Liver (tissue), 9 donors: Measurements from ENCODE around the gene USP2. TPM values are rescaled to one million over a fixed set of nuclear protein-coding genes. Genes with fewer than 3 reads are reported as not detected.

Experiments used
- DNase-seq: peaks from one replicate; pipeline ENCODE4 v3.0.0-alpha.2; 2017; ENCODE audit warnings: low spot score
- H3K27ac ChIP-seq, 2 donors: one replicate each; pipeline ENCODE4 v1.7.0; 2013; ENCODE audit warnings: inconsistent platforms in 2 of 2, low read length in 2 of 2, control low read depth in 1 of 2, low read depth in 1 of 2, mild to moderate bottlenecking in 1 of 2
- H3K27me3 ChIP-seq, 4 donors: one replicate each; pipeline versions ENCODE4 v1.6.1 to v1.7.0; 2013; ENCODE audit warnings: low read length in 3 of 4, inconsistent platforms in 1 of 4, mild to moderate bottlenecking in 1 of 4, moderate library complexity in 1 of 4; ENCODE audit not compliant: control insufficient read depth in 4 of 4, insufficient read depth in 4 of 4
- H3K36me3 ChIP-seq, 4 donors: one replicate each; pipeline versions ENCODE4 v1.6.1 to v1.7.0; 2013; ENCODE audit warnings: low read length in 3 of 4, mild to moderate bottlenecking in 3 of 4, low read depth in 1 of 4, moderate library complexity in 1 of 4; ENCODE audit not compliant: control insufficient read depth in 4 of 4, insufficient read depth in 3 of 4
- H3K4me1 ChIP-seq, 4 donors: one replicate each; pipeline versions ENCODE4 v1.6.1 to v1.7.0; 2013; ENCODE audit warnings: low read length in 3 of 4, mild to moderate bottlenecking in 3 of 4, moderate library complexity in 1 of 4; ENCODE audit not compliant: control insufficient read depth in 4 of 4, insufficient read depth in 4 of 4
- H3K4me3 ChIP-seq, 3 donors: one replicate each; pipeline versions ENCODE4 v1.6.1 to v1.7.0; 2013; ENCODE audit warnings: low read length in 3 of 3, control low read depth in 1 of 3, low read depth in 1 of 3, mild to moderate bottlenecking in 1 of 3
- H3K9ac ChIP-seq, 2 donors: one replicate each; pipeline ENCODE4 v1.7.0; 2013; ENCODE audit warnings: low read length in 2 of 2, mild to moderate bottlenecking in 2 of 2, moderate library complexity in 2 of 2, control low read depth in 1 of 2, low read depth in 1 of 2
- H3K9me3 ChIP-seq, 4 donors: one replicate each; pipeline versions ENCODE4 v1.6.1 to v1.7.0; 2013; ENCODE audit warnings: low read length in 3 of 4; ENCODE audit not compliant: control insufficient read depth in 4 of 4
- EGR1 ChIP-seq, 2 donors: IDR thresholded peaks; 2 replicates each; pipeline ENCODE4 v1.6.1; 2016 to 2018; ENCODE audit warnings: antibody characterized with exemption in 2 of 2, low read depth in 2 of 2
- FOXA1 ChIP-seq: IDR thresholded peaks from 2 replicates; pipeline ENCODE4 v1.6.1; 2016; ENCODE audit warnings: antibody characterized with exemption
- FOXA2 ChIP-seq: IDR thresholded peaks from 2 replicates; pipeline ENCODE4 v1.6.1; 2016; ENCODE audit warnings: antibody characterized with exemption
- GABPA ChIP-seq, 2 donors: IDR thresholded peaks in 1 of 2; conservative IDR thresholded peaks in 1 of 2; 2 replicates each; pipeline ENCODE4 v1.6.1; 2016; ENCODE audit warnings: antibody characterized with exemption in 2 of 2, mild to moderate bottlenecking in 1 of 2, moderate library complexity in 1 of 2
- HNF4A ChIP-seq, 2 donors: conservative IDR thresholded peaks; 2 replicates each; pipeline ENCODE4 v1.6.1; 2016; ENCODE audit warnings: antibody characterized with exemption in 2 of 2, mild to moderate bottlenecking in 2 of 2
- HNF4G ChIP-seq: IDR thresholded peaks from 2 replicates; pipeline ENCODE4 v1.6.1; 2016; ENCODE audit warnings: antibody characterized with exemption
- JUND ChIP-seq, 2 donors: IDR thresholded peaks; 2 replicates each; pipeline ENCODE4 v1.6.1; 2016; ENCODE audit warnings: antibody characterized with exemption in 2 of 2
- NR2F2 ChIP-seq: IDR thresholded peaks from 2 replicates; pipeline ENCODE4 v1.6.1; 2016; ENCODE audit warnings: antibody characterized with exemption
- RAD21 ChIP-seq, 2 donors: IDR thresholded peaks; 2 replicates each; pipeline ENCODE4 v1.6.1; 2016; ENCODE audit warnings: antibody characterized with exemption in 2 of 2, mild to moderate bottlenecking in 2 of 2
- RXRA ChIP-seq, 2 donors: IDR thresholded peaks; 2 replicates each; pipeline ENCODE4 v1.6.1; 2017 to 2018; ENCODE audit warnings: antibody characterized with exemption in 2 of 2, mild to moderate bottlenecking in 1 of 2
- SP1 ChIP-seq: IDR thresholded peaks from 2 replicates; pipeline ENCODE4 v1.6.1; 2018; ENCODE audit warnings: antibody characterized with exemption, mild to moderate bottlenecking
- TAF1 ChIP-seq: conservative IDR thresholded peaks from 2 replicates; pipeline ENCODE4 v1.6.1; 2016; ENCODE audit warnings: antibody characterized with exemption, mild to moderate bottlenecking
- YY1 ChIP-seq: IDR thresholded peaks from 2 replicates; pipeline ENCODE4 v1.6.1; 2016; ENCODE audit warnings: antibody characterized with exemption, mild to moderate bottlenecking
- WGBS: extraction: QIAGEN DNeasy Blood & Tissue Kit; methylation state at CpG from one replicate; pipeline ENCODE4 v1.1.7; 2013; 5-methylcytosine and 5-hydroxymethylcytosine counted together
- polyA plus RNA-seq, 2 donors: library from polyadenylated mRNA; stranded (reverse) in 1 of 2; unstranded in 1 of 2; fragments of 200-250 nt in 1 of 2; fragments of >200 nt in 1 of 2; fragmentation: Nextera tagmentation in 1 of 2; extraction: Ambion mirVana in 1 of 2; gene quantifications; one replicate each; pipeline versions ENCODE4 v1.2.1 to v1.2.3, GENCODE V29; 2013 to 2015
- total RNA-seq, 2 donors: library from RNA; depleted of rRNA; stranded (reverse); fragments of >200 nt; gene quantifications; one replicate each; pipeline ENCODE4 v1.2.3, GENCODE V29; 2014
- TF ChIP-seq, protein P1 (sequence below): fragments of 150-350 bp; IDR thresholded peaks from 2 replicates; pipeline ENCODE4 v1.5.1; 2017; ENCODE audit warnings: improper control_type of control experiment, low read depth, low read length; ENCODE audit not compliant: missing input control
- TF ChIP-seq, protein P2 (sequence below): IDR thresholded peaks from 2 replicates; pipeline ENCODE4 v1.6.1; 2016; ENCODE audit warnings: antibody characterized with exemption
- TF ChIP-seq, protein P3 (sequence below): IDR thresholded peaks from 2 replicates; pipeline ENCODE4 v1.6.1; 2016; ENCODE audit warnings: antibody characterized with exemption
- TF ChIP-seq, protein P4 (sequence below): IDR thresholded peaks from 2 replicates; pipeline ENCODE4 v1.6.1; 2016; ENCODE audit warnings: antibody characterized with exemption, mild to moderate bottlenecking
- TF ChIP-seq, protein P5 (sequence below): IDR thresholded peaks from 2 replicates; pipeline ENCODE4 v1.6.1; 2016; ENCODE audit warnings: antibody characterized with exemption
- donor health status: healthy.
- donor health status: healthy.
- donor health status: healthy.
- donor health status: healthy.
- donor health status: healthy.

The USP2 gene
- total and polyA plus RNA-seq, 4 donors: 0.65 to 4.4 (median 2.1) TPM

DNA sequence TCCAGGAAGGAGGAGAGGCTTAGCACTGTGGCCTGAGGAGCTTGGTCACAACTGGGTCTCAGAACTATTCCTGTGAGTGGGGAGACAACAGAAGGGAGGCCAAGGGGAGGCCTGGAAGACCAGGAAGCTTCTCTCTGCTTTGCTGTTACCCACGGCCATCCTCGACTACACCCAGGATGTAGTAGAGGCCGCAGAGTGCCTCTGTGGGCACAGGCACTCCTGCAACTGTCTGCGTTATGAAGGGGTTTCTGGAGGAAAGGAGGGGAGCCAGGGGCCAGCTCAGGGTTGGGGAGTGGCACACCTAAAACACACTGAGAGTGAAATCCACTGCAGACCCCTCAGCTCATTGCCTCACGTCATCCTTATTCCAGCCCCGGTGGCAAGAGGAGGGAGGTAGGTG is 31.2 kb downstream of the USP2 start:
- TF ChIP-seq JUND (IDR thresholded peaks at IDR 0.05): no peak
- TF ChIP-seq, protein P1, sequence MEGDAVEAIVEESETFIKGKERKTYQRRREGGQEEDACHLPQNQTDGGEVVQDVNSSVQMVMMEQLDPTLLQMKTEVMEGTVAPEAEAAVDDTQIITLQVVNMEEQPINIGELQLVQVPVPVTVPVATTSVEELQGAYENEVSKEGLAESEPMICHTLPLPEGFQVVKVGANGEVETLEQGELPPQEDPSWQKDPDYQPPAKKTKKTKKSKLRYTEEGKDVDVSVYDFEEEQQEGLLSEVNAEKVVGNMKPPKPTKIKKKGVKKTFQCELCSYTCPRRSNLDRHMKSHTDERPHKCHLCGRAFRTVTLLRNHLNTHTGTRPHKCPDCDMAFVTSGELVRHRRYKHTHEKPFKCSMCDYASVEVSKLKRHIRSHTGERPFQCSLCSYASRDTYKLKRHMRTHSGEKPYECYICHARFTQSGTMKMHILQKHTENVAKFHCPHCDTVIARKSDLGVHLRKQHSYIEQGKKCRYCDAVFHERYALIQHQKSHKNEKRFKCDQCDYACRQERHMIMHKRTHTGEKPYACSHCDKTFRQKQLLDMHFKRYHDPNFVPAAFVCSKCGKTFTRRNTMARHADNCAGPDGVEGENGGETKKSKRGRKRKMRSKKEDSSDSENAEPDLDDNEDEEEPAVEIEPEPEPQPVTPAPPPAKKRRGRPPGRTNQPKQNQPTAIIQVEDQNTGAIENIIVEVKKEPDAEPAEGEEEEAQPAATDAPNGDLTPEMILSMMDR: no peak
- no peak overlapping the region for H3K27ac ChIP-seq
- DNase-seq: no peak
- H3K4me1 ChIP-seq: peaks cover 0 to 14% (median 8%) of the 10 kb centered on the region in 4 donors
- no peak overlapping the region for H3K9ac ChIP-seq
- H3K9me3 ChIP-seq: no peaks in the 10 kb centered on the region
- no peak overlapping the region for H3K4me3 ChIP-seq
- no peaks in the 10 kb centered on the region for H3K36me3 ChIP-seq
- no peaks in the 10 kb centered on the region for H3K27me3 ChIP-seq
- WGBS: 82% methylated on average over 6 of the region's 6 CpGs

DNA sequence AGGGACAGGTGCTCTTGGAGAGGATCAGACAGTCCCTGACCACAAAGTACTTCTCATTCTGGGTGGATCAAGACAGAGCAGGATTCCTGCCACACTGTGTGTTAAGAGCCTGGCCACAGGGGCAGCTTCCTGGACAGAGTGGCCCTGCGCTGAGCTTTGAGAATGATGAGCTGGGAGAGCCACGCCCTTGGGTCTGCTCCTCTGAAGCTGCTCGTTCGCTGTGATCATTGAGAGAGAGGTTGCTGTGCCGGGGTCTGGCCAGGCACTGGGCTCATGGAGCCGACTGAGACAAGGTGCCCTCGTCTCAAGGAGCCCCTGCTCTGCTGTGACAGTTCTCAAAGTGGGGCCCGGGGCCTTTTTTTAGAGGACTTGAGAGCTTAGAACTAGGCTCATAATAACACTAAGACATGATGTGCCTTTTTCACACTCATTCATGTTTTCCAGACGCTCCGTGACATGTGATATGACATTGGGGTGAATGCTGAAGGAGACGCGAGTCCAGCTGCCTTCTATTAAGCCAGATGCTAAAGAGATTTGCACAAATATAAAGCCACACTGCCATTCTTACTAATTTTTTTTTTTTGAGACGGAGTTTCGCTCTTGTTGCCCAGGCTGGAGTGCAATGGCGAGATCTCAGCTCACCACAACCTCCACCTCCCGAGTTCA is 33.4 kb downstream of the USP2 start:
- H3K27me3 ChIP-seq: no peaks in the 10 kb centered on the region
- TF ChIP-seq JUND (IDR thresholded peaks at IDR 0.05): no peak
- no peak for TF ChIP-seq RXRA (IDR thresholded peaks at IDR 0.05)
- TF ChIP-seq RAD21 (IDR thresholded peaks at IDR 0.05): no peak
- no peak for TF ChIP-seq GABPA (IDR thresholded peaks at IDR 0.05 in 1 of 2, conservative IDR thresholded peaks at IDR 0.05 in 1 of 2)
- TF ChIP-seq SP1: no peak
- TF ChIP-seq FOXA2: no peak
- TF ChIP-seq, protein P2, sequence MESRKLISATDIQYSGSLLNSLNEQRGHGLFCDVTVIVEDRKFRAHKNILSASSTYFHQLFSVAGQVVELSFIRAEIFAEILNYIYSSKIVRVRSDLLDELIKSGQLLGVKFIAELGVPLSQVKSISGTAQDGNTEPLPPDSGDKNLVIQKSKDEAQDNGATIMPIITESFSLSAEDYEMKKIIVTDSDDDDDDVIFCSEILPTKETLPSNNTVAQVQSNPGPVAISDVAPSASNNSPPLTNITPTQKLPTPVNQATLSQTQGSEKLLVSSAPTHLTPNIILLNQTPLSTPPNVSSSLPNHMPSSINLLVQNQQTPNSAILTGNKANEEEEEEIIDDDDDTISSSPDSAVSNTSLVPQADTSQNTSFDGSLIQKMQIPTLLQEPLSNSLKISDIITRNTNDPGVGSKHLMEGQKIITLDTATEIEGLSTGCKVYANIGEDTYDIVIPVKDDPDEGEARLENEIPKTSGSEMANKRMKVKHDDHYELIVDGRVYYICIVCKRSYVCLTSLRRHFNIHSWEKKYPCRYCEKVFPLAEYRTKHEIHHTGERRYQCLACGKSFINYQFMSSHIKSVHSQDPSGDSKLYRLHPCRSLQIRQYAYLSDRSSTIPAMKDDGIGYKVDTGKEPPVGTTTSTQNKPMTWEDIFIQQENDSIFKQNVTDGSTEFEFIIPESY: no peak
- TF ChIP-seq EGR1 (IDR thresholded peaks at IDR 0.05; ENCODE audit: low read depth in 2 of 2): no peak
- TF ChIP-seq, protein P1: no peak
- TF ChIP-seq, protein P3, sequence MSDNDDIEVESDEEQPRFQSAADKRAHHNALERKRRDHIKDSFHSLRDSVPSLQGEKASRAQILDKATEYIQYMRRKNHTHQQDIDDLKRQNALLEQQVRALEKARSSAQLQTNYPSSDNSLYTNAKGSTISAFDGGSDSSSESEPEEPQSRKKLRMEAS: no peak
- no peak for TF ChIP-seq HNF4G
- TF ChIP-seq HNF4A (conservative IDR thresholded peaks at IDR 0.05): no peak
- TF ChIP-seq NR2F2: no peak
- TF ChIP-seq, protein P4, sequence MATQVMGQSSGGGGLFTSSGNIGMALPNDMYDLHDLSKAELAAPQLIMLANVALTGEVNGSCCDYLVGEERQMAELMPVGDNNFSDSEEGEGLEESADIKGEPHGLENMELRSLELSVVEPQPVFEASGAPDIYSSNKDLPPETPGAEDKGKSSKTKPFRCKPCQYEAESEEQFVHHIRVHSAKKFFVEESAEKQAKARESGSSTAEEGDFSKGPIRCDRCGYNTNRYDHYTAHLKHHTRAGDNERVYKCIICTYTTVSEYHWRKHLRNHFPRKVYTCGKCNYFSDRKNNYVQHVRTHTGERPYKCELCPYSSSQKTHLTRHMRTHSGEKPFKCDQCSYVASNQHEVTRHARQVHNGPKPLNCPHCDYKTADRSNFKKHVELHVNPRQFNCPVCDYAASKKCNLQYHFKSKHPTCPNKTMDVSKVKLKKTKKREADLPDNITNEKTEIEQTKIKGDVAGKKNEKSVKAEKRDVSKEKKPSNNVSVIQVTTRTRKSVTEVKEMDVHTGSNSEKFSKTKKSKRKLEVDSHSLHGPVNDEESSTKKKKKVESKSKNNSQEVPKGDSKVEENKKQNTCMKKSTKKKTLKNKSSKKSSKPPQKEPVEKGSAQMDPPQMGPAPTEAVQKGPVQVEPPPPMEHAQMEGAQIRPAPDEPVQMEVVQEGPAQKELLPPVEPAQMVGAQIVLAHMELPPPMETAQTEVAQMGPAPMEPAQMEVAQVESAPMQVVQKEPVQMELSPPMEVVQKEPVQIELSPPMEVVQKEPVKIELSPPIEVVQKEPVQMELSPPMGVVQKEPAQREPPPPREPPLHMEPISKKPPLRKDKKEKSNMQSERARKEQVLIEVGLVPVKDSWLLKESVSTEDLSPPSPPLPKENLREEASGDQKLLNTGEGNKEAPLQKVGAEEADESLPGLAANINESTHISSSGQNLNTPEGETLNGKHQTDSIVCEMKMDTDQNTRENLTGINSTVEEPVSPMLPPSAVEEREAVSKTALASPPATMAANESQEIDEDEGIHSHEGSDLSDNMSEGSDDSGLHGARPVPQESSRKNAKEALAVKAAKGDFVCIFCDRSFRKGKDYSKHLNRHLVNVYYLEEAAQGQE: no peak
- TF ChIP-seq FOXA1: no peak
- no peak for TF ChIP-seq YY1
- TF ChIP-seq, protein P5, sequence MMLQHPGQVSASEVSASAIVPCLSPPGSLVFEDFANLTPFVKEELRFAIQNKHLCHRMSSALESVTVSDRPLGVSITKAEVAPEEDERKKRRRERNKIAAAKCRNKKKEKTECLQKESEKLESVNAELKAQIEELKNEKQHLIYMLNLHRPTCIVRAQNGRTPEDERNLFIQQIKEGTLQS: no peak
- no peak for TF ChIP-seq TAF1
- WGBS: 84% methylated on average over 16 of the region's 16 CpGs
- no peak for DNase-seq
- no peak overlapping the region for H3K9ac ChIP-seq
- no peaks in the 10 kb centered on the region for H3K9me3 ChIP-seq
- H3K4me1 ChIP-seq: peaks cover 0 to 5% (median 0%) of the 10 kb centered on the region in 4 donors
- no peak overlapping the region for H3K27ac ChIP-seq
- no peaks in the 10 kb centered on the region for H3K36me3 ChIP-seq
- H3K4me3 ChIP-seq: no peak overlapping the region
